Progenitor cell of endocrine pancreas (in vitro differentiated cells): ENCODE measurements around the gene LPIN2. TPM values are rescaled to one million over a fixed set of nuclear protein-coding genes. Genes with fewer than 3 reads are reported as not detected.

Experiments used
- DNase-seq: peaks from one replicate; pipeline ENCODE4 v3.0.0; 2021; ENCODE audit warnings: low spot score; ENCODE audit not compliant: unreplicated experiment
- H3K27ac Mint-ChIP-seq: 2 replicates; pipeline ENCODE4 v1.8.0; 2021; ENCODE audit warnings: mild to moderate bottlenecking, moderate library complexity, mixed read lengths
- H3K27me3 Mint-ChIP-seq: 2 replicates; pipeline ENCODE4 v1.8.0; 2021; ENCODE audit warnings: mixed read lengths
- H3K36me3 Mint-ChIP-seq: 2 replicates; pipeline ENCODE4 v1.8.0; 2022; ENCODE audit warnings: mixed read lengths; ENCODE audit not compliant: insufficient read depth
- H3K4me1 Mint-ChIP-seq: 2 replicates; pipeline ENCODE4 v1.8.0; 2021; ENCODE audit warnings: low read depth, mixed read lengths
- H3K4me3 Mint-ChIP-seq: 2 replicates; pipeline ENCODE4 v1.8.0; 2021; ENCODE audit warnings: low read depth, mild to moderate bottlenecking, moderate library complexity, mixed read lengths
- H3K9me3 Mint-ChIP-seq: 2 replicates; pipeline ENCODE4 v1.8.0; 2021; ENCODE audit warnings: low read depth, mixed read lengths
- total RNA-seq: library from RNA; stranded (reverse); gene quantifications from 2 replicates; pipeline ENCODE4 v1.2.1, GENCODE V29; 2021
- TF ChIP-seq, protein P1 (sequence below): fragments of 200-600 bp; sonication (generic); IDR thresholded peaks from one replicate; pipeline ENCODE4 v1.5.0; 2021; ENCODE audit warnings: antibody characterized with exemption, mild to moderate bottlenecking; ENCODE audit not compliant: unreplicated experiment

Gene LPIN2
- total RNA-seq, 1 donor from 2014 or later: 25.9 TPM

DNA sequence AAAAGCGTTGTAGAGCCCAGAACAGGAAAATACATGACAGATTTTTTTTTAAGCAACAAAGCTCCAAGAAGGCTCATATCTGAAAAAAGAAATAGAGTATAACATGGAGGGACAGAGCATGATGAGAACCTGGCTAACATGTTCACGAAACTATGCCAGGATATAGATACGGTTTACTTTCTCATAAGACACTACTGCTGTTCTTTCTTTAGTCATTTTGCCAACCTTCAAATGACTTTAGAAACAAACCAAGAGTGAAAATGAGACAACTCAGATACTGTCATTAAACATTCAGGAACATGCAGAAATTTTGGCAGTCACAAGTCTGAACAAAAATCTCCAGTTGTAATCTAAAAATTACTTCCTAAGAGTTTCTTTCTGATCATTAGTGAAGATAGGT, 14.3 kb downstream of the LPIN2 start:
- Mint-ChIP-seq H3K4me1 (peaks cover 16% of the 10 kb centered on the region), H3K27ac (no peak overlapping the region), H3K4me3 (no peak overlapping the region), H3K9me3 (peaks cover 10% of the 10 kb centered on the region), H3K36me3 (peaks cover 22% of the 10 kb centered on the region), H3K27me3 (no peaks in the 10 kb centered on the region)
- TF ChIP-seq, protein P1, sequence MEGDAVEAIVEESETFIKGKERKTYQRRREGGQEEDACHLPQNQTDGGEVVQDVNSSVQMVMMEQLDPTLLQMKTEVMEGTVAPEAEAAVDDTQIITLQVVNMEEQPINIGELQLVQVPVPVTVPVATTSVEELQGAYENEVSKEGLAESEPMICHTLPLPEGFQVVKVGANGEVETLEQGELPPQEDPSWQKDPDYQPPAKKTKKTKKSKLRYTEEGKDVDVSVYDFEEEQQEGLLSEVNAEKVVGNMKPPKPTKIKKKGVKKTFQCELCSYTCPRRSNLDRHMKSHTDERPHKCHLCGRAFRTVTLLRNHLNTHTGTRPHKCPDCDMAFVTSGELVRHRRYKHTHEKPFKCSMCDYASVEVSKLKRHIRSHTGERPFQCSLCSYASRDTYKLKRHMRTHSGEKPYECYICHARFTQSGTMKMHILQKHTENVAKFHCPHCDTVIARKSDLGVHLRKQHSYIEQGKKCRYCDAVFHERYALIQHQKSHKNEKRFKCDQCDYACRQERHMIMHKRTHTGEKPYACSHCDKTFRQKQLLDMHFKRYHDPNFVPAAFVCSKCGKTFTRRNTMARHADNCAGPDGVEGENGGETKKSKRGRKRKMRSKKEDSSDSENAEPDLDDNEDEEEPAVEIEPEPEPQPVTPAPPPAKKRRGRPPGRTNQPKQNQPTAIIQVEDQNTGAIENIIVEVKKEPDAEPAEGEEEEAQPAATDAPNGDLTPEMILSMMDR: no peak
- no peak for DNase-seq

DNA sequence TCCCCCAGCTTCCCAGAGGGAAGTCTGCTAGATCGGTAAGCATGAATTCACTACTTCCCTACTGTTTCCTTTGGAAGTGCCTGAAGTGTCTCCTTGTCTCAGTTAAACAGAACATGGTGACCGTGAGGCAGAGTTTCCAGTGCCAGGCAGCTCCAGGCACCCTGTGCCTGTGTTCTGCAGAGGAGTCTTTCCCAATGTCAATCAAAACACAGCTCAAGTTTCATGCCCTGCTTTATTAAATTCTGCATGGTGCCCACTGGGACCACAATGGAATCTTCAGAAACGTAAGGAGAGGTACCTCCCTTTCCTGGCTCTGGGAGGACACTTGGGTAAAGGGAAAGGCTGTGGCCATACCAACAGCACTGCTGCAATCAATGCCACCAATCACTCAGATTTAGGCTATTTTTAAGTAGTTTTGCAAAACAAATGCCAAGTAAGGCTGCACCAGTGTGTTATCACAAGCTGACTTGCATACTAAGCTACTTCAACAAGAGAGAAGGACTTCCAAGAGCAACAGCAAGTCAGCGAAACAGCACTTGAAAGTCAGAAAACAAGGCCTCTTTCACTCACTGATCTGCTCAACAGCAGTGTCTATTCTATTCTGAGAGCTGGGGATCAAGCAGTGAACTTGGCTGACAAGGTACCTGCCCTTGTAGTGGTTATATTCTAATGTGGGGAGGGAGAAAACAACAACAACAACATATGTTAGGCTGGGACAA, 14.9 kb downstream of the LPIN2 start:
- TF ChIP-seq, protein P1: no peak
- no peaks in the 10 kb centered on the region for H3K27me3 Mint-ChIP-seq
- peaks cover 10% of the 10 kb centered on the region for H3K9me3 Mint-ChIP-seq
- no peak for DNase-seq
- peak overlapping the region; percentile 26 for H3K27ac Mint-ChIP-seq
- H3K4me1 Mint-ChIP-seq: peaks cover 16% of the 10 kb centered on the region
- no peak overlapping the region for H3K4me3 Mint-ChIP-seq
- peaks cover 18% of the 10 kb centered on the region for H3K36me3 Mint-ChIP-seq

DNA sequence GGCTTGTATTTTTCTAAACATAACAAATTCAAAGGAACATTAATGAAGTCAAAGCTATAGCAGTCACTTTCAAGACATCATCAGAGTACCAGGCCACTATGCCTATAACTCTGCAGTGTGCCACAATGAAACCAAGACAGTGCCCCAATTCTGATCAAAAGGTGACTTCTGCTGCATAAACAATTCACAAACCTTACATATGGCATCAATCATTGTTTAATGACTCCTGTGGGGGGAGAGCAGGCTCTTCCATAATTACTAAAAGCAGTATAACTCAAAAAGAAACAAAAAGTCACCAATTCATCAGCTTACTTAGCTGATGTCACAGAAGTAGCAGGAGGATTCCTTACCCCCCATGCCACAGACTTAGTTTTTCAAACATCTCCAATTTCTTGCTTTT, 15.5 kb downstream of the LPIN2 start:
- Mint-ChIP-seq H3K27me3 (no peaks in the 10 kb centered on the region), H3K36me3 (peaks cover 14% of the 10 kb centered on the region), H3K27ac (no peak overlapping the region), H3K4me1 (peaks cover 12% of the 10 kb centered on the region), H3K9me3 (peaks cover 10% of the 10 kb centered on the region), H3K4me3 (no peak overlapping the region)
- DNase-seq: no peak
- TF ChIP-seq, protein P1: no peak

DNA sequence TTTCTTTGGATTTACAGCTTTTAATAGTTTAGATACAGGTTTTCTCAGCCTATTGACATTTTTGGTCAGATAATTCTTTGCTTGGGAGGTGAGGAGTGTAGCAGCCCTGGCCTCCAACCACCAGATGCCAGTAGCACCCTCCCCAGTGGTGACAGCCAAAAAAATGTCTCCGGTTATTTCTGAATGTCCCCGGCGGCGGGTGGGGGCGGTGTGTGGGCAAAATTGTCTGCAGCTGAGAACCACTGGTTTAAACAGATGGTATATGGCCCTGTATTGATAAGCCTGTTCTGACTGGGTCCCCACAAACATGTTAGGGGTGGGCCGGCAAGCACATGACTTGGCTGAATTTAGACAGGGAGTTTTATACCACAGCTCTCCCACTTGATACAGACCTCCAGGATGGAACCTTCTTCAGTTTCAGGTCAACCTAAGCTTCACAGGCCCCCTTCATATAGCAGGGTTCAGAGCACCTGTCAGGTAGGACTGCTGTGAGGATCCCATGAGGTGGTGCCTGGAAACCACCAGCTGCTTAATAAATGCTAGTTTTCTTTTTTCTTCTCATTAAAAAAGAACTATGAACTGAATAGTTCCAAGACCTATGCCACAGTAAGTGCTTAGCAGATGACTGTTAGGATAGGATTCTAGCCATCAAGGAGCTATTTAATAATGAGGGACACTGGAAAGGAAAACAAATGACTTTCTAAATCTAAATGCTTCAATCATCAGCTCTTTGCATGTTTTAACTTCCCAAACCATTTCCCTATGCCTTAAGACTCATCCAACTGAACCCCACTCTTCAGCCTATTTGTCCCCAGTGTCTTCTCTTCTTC, 18.1 kb downstream of the LPIN2 start:
- H3K4me1 Mint-ChIP-seq: peaks cover 12% of the 10 kb centered on the region
- peak overlapping the region; percentile 45 for H3K27ac Mint-ChIP-seq
- H3K27me3 Mint-ChIP-seq: no peaks in the 10 kb centered on the region
- TF ChIP-seq, protein P1: peak; percentile 29
- no peak for DNase-seq
- peaks cover 4% of the 10 kb centered on the region for H3K9me3 Mint-ChIP-seq
- no peak overlapping the region for H3K4me3 Mint-ChIP-seq
- peaks cover 11% of the 10 kb centered on the region for H3K36me3 Mint-ChIP-seq

DNA sequence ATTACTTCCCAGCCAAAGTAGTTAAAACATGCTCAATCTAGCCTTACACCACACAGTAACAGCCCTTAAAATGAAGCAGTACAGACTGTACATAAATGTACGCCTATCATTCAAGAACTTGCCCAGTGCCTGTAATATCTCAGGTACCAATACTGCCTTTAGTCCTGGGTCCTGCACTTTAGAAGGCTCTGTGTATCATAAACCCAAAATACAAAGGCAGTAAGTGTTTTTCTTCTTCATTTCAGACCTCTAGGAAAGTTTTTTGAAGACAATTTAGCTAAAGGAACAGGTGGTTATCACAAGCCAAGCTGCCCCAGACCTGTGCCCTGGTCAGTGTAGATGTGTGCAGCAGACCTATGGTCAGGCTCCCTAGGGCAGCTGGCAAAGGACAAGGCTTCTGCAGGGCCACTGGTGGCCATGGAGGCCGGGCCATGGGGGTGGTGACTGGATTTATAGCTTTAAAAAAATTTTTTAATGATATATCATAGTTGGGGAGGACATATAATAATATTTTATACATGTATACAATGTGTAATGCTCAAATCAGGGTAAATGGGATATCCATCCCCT, 18.8 kb downstream of the LPIN2 start:
- TF ChIP-seq, protein P1: no peak
- H3K4me3 Mint-ChIP-seq: no peak overlapping the region
- peaks cover 9% of the 10 kb centered on the region for H3K36me3 Mint-ChIP-seq
- H3K27me3 Mint-ChIP-seq: no peaks in the 10 kb centered on the region
- H3K27ac Mint-ChIP-seq: no peak overlapping the region
- DNase-seq: no peak
- H3K9me3 Mint-ChIP-seq: peaks cover 4% of the 10 kb centered on the region
- peaks cover 11% of the 10 kb centered on the region for H3K4me1 Mint-ChIP-seq
